Stimulated activated CD8-positive, alpha-beta memory T cell treated with anti-CD3 and anti-CD28 coated beads, Interleukin-15, amount 100 ng/mL, for 1 hour (primary cell): ENCODE measurements around the gene HOXC10.
A peak's percentile ranks its signal among the peaks of the same experiment; 100 is the strongest.

Experiments
- DNase-seq: peaks from one replicate; pipeline ENCODE4 v3.0.0-alpha.2; 2020; ENCODE audit warnings: low read depth

Gene HOXC10

DNA sequence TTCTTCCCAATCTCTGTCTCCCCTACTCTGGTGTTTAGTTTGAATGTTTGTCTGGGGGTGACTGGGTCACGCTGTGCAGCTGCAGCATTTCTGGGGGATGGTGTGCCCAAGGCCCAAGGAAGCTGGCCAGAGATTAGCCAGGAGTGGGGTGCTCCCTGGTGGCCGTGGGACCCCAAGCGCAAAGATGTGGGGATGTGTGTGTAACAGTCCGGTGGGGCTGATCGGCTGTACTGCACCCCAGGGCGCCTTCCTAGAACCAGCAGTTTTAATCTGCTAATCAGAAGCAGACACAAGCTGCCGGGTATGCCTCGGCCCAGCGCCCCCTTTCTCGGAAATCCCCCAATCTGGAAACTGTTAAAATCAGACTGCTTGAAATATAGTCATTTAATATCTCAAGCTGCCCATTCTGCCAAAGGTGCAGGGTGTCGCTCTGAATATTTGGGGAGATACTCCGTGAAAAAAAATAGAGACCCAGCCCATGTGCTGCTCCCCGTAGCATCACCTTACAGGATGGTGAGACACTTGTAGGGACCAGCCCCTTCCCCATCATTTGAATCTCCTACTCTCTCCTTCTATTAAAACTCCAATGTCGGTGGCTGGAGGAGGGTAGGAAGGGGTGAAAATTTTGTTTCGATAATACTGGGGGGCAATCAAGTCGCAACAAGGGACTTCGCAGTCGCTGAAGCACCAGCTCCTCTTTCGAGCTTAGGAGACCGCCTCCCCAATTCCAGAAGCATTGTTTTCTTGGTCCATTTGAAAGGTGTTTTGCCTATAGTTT is 19.3 kb downstream of the HOXC10 start:
- no peak for DNase-seq

DNA sequence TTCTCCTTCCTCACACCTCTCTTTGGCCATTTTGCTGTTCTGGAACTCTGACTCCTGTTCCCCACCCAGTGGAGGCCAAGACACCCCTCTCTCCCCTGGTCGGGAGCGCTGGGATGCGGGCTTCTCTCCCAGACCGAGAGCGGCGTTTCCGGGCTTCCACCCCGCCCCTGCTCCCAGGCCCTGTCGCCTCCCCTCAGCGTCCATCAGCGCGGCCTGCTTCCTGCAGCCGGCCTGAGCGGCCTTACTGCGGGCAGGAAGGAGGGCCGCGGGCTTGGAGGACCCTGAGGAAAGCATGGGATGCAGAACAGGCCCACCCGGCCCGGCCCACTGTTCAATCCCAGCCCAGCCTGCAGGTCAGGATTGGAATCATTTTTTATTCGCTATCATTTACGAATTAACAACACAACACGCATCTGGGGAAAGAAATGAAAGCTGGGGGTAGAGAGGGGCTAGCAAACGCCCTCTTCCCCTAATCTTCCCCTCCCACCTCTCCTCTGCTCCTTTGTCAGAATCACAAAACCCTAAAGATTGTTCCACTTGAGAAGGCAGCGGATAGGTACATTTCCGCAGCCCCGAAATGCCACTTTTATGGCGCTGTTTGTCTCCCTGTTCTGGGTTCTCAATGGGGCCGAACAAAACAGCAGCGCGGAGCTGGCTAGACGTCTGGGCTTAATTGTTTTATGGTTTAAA is 20.0 kb downstream of the HOXC10 start:
- DNase-seq = no peak

DNA sequence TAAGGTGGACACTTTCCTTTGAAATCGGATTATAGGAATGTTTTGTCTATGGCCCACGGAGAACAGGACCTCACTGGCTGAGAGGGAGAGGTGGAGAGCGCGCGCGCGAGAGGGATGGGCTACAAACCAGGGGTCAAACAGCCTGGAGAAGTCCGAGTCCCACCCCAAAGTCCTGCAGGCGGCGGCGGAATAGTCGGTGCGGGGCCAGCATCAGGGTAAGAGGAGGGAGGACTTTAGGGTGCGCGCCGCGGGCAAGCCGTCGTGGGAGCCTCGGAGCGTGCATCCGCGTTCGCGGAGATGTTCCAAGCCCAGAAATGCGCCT is 20.5 kb downstream of the HOXC10 start:
- DNase-seq = no peak

DNA sequence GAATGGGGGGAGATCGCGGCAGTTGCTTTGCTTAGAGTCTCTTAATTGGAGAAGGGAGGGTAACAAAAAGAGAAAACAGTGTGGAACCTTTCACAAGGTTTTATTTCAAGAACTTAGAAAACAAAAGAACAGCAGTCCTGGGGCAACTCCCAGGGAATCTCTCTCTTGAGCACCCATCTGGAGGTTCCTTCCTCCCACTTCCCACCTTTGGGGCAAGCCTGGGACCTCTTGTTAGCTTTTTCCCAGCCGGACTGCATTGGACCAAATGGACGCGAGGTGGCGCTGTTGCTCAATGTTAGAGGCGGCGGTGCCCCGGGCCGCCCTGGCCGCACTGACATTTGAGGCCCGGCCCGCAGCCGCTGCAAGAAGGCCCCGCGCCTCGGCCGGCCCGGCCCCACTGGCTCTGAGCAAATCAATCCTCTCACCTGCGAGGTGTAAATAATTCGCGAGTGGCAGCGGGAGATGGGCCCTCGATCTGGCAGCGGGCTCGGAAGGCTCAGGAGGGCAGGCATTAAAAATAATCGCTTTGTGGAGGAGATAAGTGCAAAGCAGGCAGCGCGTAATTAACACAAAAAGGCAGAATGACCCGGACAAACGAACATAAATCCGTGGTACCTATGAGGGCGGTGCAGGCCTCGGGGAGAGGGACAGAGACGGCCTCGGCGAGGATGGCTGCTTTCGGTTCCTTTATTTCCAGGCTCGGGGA is 21.1 kb downstream of the HOXC10 start:
- peak; percentile 83 for DNase-seq

DNA sequence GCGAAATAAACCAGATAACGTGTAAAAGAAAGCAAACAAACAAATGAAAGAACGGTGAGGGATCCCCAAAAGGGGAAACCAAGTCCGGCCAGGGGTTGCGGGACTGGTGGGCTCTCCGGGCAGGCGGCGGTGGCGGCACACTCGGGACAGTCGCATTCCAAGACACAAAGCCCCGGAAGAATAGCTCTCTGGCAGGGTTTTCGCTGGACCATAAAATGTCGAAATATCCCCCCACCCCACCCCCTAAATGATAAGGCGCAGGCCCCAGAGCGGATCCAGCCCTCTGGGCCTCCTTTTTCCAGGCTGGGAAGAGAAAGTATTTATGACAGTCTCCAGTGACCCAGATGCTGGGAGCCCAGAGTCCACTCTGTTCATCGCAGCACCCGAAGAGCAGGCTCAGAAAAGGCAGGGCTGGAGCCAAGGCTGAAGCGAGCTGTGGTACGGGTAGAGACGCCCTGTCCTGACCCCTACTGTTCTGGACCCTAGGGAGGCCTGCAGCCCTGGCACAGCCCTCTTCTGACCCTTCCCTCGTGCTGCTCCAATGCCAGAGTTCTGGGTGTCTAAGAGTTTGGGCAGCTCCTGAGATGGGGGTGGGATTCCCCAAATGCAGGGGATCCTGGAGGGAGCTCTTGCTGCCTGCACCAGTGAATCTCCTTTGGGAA is 21.7 kb downstream of the HOXC10 start:
- DNase-seq = no peak

DNA sequence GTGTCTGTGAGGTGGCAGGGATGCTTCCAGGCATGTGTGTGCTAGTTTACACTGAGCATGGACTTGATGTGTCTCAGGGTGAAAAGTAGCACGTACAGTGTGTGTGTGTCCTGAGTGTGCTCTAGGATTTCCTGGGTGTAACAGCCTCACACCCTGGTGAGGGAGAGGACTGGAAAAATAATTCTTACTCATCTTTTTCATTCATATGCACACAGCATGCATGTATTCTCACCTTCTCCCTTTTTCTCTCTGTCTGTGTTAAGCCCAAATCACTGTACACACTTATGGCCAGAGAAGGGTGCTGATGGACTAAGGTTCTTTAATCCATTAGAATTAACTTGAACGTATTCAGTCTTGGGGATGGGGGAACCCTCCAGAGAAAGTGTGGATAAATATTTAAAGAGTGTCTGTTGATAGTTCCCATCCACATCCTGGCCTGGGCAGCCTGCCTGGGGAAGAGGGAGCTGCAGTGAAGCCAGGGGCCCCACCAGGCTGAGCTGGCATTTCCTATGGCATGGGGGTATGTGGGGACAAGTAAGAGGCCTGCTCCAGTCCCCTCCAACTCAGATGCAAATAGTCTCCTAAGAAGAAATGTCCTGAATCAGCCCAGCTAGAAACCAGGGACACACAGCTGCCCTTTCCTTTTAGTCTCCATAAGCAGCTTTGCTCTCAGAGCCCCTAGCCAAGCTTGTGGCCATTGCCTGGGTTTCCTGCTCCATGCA is 22.8 kb downstream of the HOXC10 start:
- DNase-seq = no peak

DNA sequence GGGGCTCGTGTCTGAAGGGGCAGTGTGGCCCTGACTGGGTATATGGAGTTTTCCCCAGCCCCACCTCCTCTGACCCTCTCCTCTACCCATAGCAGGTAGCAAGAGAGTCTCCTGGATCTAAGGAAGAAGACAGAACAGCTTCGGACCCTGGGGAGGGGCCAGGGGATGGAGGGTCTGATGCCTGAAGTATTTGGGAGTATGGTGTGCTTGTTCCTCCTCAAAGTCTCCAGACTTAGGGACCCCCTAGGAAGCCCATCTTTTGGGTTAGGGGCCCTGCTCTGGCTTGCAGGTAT is 23.3 kb downstream of the HOXC10 start:
- no peak for DNase-seq

DNA sequence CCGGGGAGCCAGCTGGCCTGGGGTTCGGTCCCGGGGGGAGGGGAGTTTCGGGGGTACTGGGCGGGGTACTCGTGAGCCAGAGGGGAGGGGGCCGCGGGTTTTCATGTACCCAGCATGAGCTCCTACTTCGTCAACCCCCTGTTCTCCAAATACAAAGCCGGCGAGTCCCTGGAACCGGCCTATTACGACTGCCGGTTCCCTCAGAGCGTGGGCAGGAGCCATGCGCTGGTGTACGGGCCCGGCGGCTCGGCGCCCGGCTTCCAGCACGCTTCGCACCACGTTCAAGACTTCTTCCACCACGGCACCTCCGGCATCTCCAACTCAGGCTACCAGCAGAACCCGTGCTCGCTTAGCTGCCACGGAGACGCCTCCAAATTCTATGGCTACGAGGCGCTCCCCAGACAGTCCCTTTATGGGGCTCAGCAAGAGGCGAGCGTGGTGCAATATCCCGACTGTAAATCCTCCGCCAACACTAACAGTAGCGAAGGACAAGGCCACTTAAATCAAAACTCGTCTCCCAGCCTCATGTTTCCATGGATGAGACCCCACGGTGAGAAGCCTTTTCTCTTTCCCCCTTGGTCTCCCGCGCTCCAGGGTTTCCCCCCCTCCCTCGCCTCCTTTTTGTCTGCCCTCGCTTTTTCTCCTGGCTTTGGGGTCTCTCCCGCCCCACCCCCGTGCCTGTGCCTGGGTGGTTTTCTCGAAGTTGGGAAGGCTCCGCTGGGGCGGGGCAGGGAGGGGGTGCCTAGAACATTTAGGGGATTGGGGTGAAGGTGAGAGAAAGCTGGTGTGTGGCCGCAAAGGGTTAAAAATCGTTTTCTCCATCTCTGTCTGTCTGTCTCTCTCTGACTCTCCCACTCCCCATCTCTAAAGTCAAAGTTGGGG is 24.5 kb downstream of the HOXC10 start:
- no peak for DNase-seq

DNA sequence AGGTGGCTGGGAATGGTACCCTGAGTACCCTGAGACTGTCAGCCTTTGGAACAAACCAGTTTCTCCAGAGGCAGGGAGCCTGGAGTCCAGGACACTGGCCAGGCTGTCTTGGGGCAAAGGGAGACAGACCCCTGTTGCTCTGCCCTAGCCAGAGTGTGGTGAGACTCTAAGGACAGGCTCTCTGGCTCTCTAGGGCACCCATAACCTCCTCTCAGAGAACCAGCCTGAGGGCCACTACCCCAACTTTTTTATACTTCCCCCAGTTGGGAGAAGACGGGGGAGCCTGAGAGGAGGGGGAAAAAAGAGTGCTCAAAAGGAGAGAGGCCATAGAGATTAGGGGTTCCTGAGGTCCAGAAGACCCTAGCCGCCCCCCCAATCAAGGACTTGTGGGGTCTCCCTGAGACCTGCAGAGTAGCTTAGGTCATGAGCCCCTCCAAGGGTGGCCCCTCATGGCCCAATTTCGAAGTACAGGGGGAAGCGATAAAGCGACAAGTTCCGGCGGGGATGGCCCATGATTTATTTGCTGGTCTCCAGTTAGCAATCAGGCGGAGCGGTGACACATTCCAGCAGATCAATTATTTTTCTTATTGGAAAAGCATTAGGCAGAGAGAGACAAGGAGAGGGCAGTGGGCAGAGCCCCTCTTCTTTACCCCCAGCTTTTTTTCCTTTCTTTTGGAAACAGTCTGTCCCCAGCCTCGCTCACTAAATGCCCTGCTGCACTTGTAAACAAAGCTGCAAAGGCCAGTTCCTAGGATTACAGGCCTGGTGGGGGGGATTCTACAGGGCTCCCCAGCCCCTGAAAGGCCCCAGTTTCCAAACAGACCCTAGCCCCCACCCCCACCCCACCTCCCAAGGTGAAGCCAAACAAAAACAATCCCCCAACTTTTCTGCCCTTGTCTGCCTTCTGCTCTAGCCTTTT is 25.4 kb downstream of the HOXC10 start:
- DNase-seq = no peak

DNA sequence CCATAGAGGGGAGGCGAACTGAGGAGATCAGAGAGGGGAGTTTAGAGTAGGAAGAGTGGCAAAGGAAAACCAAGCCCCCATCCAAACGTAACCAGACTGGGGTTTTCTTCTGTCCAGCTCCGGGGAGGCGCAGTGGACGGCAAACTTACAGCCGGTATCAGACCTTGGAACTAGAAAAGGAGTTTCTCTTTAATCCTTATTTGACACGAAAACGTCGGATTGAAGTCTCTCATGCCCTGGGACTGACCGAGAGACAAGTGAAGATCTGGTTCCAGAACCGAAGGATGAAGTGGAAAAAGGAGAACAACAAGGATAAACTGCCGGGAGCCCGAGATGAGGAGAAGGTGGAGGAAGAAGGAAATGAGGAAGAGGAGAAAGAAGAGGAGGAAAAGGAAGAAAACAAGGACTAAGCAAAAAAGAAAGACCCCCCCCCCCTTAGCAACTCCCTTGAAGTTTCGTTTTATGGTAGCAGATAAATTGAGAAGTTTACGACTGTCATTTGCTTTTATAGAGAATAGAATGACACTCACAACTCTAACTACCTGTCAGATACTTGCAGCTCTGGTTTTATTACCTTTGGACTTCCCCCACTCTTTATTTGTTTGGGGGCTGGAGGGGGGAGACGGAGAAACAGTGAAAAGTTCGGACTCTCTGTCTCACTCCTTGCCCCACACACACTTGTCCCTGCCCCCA is 26.2 kb downstream of the HOXC10 start:
- no peak for DNase-seq

DNA sequence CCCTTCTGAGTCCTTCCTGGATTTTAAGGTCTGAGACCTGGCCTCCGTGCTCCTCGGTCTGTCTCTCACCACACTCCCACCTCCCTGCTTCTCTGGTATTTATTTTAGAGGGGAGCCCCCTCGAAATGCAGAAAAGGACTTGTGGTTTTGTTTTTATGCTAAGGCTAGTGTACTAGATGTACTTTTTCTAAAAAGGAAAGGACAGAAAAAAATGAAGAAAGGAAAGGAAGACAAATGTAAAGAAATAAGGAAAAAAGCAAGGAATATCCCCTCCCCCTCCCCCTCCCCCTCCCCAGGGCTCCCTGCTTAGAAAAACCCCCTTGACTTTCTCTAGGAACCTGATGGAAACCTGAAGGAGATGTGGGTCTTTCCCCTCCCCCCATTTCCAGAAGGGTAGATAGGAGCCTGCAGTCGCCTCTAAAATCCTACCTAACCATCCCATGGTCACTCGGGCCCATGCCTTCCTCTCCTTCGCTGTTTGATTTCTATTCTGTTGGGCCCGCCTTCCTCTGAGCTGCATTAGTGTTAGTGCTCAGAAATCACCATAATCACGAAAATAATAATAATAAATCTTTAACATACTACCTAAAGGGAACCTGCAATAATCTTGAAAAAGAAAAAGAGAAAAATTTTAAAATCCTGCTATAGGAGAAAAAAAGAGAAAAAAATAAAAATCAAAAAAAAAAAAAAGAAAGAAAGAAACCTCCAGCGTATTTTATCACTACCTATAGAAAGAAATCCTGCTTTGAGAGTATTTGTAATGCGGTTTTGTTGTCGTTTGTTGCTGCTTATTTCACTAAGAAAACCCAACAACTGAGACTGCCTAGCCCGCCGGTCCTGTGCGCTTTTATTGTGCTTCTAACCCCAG is 27.0 kb downstream of the HOXC10 start:
- no peak for DNase-seq

DNA sequence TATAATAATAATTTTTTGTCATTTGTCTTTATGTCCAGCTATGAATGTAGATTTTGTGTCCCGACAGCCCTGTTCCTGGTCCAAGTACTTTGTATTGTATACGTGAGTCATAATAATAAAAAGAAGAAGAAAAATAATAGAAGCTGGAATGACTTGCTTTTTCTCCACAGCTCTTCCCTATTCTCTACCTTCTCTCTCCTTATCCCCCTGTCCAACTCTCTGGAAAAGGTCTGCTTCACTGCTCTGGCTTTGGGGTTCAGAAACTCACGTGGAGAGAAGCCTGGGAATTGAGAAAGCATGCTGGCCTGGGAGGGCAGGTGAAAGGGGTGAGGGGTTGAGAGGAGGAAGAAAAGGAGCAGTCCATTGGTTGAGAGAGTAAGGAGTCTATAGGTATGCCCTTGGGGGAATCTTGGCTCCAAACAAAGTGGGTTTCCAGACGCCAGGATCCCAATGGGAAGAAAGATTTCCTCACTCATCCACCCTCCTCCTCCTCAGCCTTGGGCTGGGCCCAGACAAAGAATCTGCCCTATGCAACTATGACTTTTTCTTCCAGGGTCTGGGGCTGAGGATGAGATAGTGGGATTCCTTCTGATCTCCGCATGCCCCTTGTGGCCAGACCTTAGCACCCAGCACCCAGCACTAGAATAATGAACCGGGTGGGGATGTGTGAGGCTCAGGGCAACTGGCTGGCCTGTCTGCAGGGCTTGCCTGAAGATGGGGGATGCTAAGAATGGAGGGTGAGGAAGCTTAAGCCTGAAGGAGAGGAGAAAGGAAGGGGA is 27.9 kb downstream of the HOXC10 start:
- DNase-seq = no peak

DNA sequence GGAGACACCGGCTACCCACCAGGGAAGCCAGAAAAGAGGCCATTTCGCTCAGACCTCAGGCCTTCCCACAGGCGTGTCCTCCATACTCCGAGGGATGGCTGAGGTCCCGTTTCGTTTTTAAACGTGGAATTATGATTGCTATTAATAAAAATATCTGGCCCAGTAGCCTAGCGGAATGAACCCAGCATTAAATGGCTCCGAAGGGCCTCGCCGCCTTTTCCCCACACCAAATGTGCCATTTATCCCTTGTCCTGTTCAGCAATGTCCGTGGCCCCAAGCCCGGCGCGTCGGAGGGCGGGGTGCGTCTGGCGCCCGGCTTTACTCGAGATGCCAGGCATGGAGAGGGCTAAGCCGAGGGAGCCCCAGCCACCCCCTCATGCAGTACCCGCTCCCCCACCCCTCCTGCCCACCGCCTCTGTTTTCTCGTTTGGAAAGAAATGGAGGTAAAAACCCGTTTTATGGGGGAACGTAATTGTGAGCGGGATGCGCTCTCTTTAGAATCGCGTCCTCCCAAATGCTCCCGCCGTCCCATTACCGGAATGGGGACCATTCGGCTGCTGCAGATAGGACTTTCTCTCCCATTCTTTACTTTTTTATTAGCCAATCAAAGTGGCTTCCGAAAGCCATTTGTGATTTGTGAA is 29.6 kb downstream of the HOXC10 start:
- DNase-seq = no peak

DNA sequence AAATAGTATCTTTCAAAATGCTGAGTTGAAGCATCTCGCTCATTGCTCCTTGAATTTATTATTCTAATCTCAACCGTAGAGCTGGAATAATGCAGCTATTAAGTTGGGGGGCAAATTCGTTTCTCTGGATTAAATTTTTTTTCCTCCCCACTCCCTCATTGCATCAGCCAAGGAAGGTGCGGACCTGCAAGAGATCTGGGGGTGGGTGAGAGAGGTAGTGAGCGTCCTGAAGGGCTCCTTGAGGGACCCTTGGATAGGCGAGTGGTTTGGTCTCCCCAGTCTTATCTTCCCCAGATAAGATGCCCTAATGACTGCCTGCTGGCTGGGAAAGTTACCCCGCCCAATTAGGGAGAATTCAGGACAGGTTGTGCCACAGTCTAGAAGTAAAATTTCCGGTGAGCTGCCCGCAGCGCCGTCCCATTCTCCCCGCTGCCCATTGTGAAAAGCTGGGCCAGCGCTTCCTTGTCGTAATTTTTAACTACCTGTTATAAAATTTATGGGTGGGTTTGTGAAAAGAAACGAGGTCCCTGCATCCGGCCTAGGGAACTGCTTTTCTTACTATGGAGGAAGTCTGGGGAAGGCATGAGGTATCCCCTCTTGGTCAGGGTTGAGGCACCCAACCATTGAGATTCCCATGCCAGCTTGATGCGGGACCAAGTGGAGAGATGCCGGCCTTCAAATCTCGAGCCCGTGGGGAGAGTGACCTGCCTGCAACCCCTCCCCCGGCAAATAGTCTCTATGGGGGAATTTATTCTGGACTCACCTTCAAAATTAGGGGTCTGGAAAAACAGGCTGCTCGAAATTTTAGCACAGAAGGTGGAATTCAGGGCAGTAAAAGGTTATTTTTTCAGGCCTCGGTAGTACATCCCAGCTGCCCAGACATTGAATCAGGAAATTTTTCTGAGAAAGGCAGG is 30.3 kb downstream of the HOXC10 start:
- no peak for DNase-seq

DNA sequence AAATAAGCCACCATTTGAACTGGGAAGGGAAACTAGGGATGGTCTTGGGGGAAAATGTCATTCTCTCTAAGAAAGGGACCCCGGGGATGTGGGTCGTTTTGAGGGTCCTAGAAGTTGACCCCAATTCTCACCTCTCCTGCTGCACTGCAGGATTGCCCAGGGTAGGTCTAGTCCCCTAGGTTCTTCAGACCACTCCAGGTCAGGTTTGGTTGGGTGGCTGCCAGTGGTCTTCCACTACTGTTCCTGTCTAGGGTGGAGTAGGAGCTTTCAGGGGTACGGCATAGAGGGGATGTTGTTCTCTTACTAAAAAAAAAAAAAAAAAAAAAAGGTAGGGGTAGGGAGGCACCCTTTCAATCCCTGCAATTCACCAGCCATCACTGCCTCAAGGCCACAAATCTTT is 31.1 kb downstream of the HOXC10 start:
- DNase-seq = no peak

DNA sequence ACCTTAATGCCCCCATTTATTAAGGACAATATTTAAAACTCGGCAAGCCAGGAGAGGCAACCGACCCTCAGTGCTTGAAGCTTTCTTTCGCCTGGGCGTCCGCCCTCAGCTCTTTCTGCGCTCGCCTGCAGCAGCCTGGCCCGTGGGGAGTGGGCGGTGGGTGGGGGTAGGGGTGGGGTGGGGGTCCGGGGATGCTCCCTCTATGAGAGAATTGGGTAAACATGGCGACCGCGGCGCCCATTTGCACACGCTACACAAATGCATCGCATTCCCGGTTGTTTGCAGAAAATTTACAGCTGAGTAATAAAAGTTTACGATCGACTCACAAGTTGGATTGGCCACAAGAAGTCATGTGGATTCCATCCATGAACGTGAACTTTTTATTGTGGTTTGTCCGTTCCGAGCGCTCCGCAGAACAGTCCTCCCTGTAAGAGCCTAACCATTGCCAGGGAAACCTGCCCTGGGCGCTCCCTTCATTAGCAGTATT is 31.6 kb downstream of the HOXC10 start:
- no peak for DNase-seq
